Thoracic aorta (tissue), 2 donors: ENCODE data around the gene CTCF. TPM values are rescaled to one million over a fixed set of nuclear protein-coding genes. Genes with fewer than 3 reads are reported as not detected.

Source experiments
- ATAC-seq: fragments of 150-250 bp; one replicate; pipeline ENCODE4 v1.8.0; 2017; ENCODE audit warnings: low read depth; ENCODE audit not compliant: insufficient number of reproducible peaks, low FRiP score
- DNase-seq: peaks from one replicate; pipeline ENCODE4 v3.0.0-alpha.2; 2020; ENCODE audit warnings: low spot score
- H3K27ac ChIP-seq, 2 donors: fragments of 200-600 bp; sonication (generic); 1 replicate in 1 of 2; 2 replicates in 1 of 2; pipeline ENCODE4 v1.5.1; 2016; ENCODE audit warnings: mild to moderate bottlenecking in 2 of 2, moderate library complexity in 2 of 2
- H3K27me3 ChIP-seq: fragments of 200-600 bp; sonication (generic); replicated peaks from 2 replicates; pipeline ENCODE4 v1.6.0; 2016; ENCODE audit warnings: mild to moderate bottlenecking; ENCODE audit not compliant: insufficient read depth
- H3K36me3 ChIP-seq: fragments of 200-600 bp; sonication (generic); one replicate; pipeline ENCODE4 v1.5.1; 2016
- H3K4me1 ChIP-seq, 2 donors: fragments of 200-600 bp; sonication (generic); 1 replicate in 1 of 2; 2 replicates in 1 of 2; pipeline versions ENCODE4 v1.5.1 to v1.6.0; 2016; ENCODE audit warnings: low read depth in 2 of 2, mild to moderate bottlenecking in 1 of 2; ENCODE audit not compliant: control insufficient read depth in 1 of 2
- H3K4me3 ChIP-seq: fragments of 200-600 bp; sonication (generic); 2 replicates; pipeline ENCODE4 v1.5.1; 2016; ENCODE audit warnings: mild to moderate bottlenecking
- H3K9me3 ChIP-seq: fragments of 200-600 bp; sonication (generic); 2 replicates; pipeline ENCODE4 v1.5.1; 2016
- CTCF ChIP-seq: fragments of 200-600 bp; sonication (generic); IDR thresholded peaks from one replicate; pipeline ENCODE4 v1.5.1; 2019; ENCODE audit warnings: antibody characterized with exemption
- total RNA-seq, 2 donors: library from RNA; depleted of rRNA; stranded (reverse); fragments of >200 nt; gene quantifications; one replicate each; pipeline versions ENCODE4 v1.1.0 to v1.2.3, GENCODE V29; 2016

Gene CTCF
- total RNA-seq, 2 donors from 2014 or later, result 23.0 to 26.7 TPM

GRCh38 chr16:67679935-67680897, 117.9 kb downstream of the CTCF start:
- Histone ChIP-seq H3K4me3 (no peak overlapping the region), H3K27me3 (no peaks in the 10 kb centered on the region), H3K4me1 (no peaks in the 10 kb centered on the region), H3K27ac (no peak overlapping the region), H3K36me3 (peaks cover 6% of the 10 kb centered on the region), H3K9me3 (no peaks in the 10 kb centered on the region)
- no peak for DNase-seq
- no peak for TF ChIP-seq CTCF
- ATAC-seq, result no peak

GRCh38 chr16:67683767-67684166, 121.4 kb downstream of the CTCF start:
- H3K4me1 ChIP-seq, result no peaks in the 10 kb centered on the region
- DNase-seq (no peak), ATAC-seq (no peak)
- TF ChIP-seq CTCF, result no peak
- no peaks in the 10 kb centered on the region for H3K27me3 ChIP-seq
- no peaks in the 10 kb centered on the region for H3K9me3 ChIP-seq
- H3K36me3 ChIP-seq, result peaks cover 12% of the 10 kb centered on the region
- H3K27ac ChIP-seq, result no peak overlapping the region
- no peak overlapping the region for H3K4me3 ChIP-seq

- Histone ChIP-seq H3K27ac (no peak overlapping the region), H3K4me1 (no peaks in the 10 kb centered on the region), H3K36me3 (peaks cover 12% of the 10 kb centered on the region), H3K4me3 (no peak overlapping the region), H3K27me3 (no peaks in the 10 kb centered on the region), H3K9me3 (no peaks in the 10 kb centered on the region)
- no peak for DNase-seq
- TF ChIP-seq CTCF, result no peak
- no peak for ATAC-seq
These were observed 123.2 kb downstream of the CTCF start for GRCh38 chr16:67685388-67686112.

Other genes starting within 250 kb of the CTCF start
- not detected for gene KCTD19, start 235.8 kb upstream of the CTCF start, total RNA-seq
- not detected for gene LRRC36, start 235.7 kb upstream of the CTCF start, total RNA-seq
- gene TPPP3, start 169.0 kb upstream of the CTCF start, total RNA-seq, result 10 to 100 TPM; 12.6 to 34.9 TPM
- 10 to 100 TPM; 15.0 to 28.7 TPM for gene ZDHHC1, start 146.0 kb upstream of the CTCF start, total RNA-seq
- gene HSD11B2, start 131.4 kb upstream of the CTCF start, total RNA-seq, result not detected
- gene ATP6V0D1, start 81.4 kb upstream of the CTCF start, total RNA-seq, result 10 to 100 TPM; 68.6 to 72.7 TPM
- not detected for gene AGRP, start 79.0 kb upstream of the CTCF start, total RNA-seq
- gene RIPOR1, start 33.7 kb upstream of the CTCF start, total RNA-seq, result 100 to 1,000 TPM in 1 of 2 donors, 10 to 100 TPM in 1; 98.0 to 101 TPM
- gene CARMIL2, start 82.6 kb downstream of the CTCF start, total RNA-seq, result 1 to 10 TPM in 1 of 2 donors, under 1 TPM in 1; 0.42 to 1.2 TPM
- gene ACD, start 97.7 kb downstream of the CTCF start, total RNA-seq, result 10 to 100 TPM; 16.9 to 20.4 TPM
- 10 to 100 TPM in 1 of 2 donors, 1 to 10 TPM in 1; 5.7 to 10.7 TPM for gene PARD6A, start 98.4 kb downstream of the CTCF start, total RNA-seq
- gene ENKD1, start 104.2 kb downstream of the CTCF start, total RNA-seq, result 10 to 100 TPM; 15.4 to 17.6 TPM
- gene C16orf86, start 104.3 kb downstream of the CTCF start, total RNA-seq, result 10 to 100 TPM in 1 of 2 donors, 1 to 10 TPM in 1; 6.6 to 11.9 TPM
- 10 to 100 TPM; 13.3 to 19.2 TPM for gene GFOD2, start 156.8 kb downstream of the CTCF start, total RNA-seq
- gene RANBP10, start 244.0 kb downstream of the CTCF start, total RNA-seq, result 10 to 100 TPM; 14.1 to 14.5 TPM
- 1 to 10 TPM; 4.1 to 8.5 TPM for gene TSNAXIP1, start 244.4 kb downstream of the CTCF start, total RNA-seq